Stimulated activated CD8-positive, alpha-beta memory T cell treated with anti-CD3 and anti-CD28 coated beads, Interleukin-7, amount 100 ng/mL, for 4 hours (primary cell): ENCODE results near the gene DNAJA3.

Source experiments
- DNase-seq, 2 donors: peaks; one replicate each; pipeline ENCODE4 v3.0.0-alpha.2; 2020; ENCODE audit warnings: low read depth in 2 of 2

DNAJA3 gene

GRCh38 chr16:4425378-4426020 is at the start of gene DNAJA3:
Gene DNAJA3, plus strand, starts transcription at chr16:4425868. Its CDS starts 14 bp downstream, at chr16:4425882.
- DNase-seq: peak; percentile 82 to 93

GRCh38 chr16:4376126-4376892 is 49.4 kb upstream of the DNAJA3 start:
- no peak for DNase-seq

DNA sequence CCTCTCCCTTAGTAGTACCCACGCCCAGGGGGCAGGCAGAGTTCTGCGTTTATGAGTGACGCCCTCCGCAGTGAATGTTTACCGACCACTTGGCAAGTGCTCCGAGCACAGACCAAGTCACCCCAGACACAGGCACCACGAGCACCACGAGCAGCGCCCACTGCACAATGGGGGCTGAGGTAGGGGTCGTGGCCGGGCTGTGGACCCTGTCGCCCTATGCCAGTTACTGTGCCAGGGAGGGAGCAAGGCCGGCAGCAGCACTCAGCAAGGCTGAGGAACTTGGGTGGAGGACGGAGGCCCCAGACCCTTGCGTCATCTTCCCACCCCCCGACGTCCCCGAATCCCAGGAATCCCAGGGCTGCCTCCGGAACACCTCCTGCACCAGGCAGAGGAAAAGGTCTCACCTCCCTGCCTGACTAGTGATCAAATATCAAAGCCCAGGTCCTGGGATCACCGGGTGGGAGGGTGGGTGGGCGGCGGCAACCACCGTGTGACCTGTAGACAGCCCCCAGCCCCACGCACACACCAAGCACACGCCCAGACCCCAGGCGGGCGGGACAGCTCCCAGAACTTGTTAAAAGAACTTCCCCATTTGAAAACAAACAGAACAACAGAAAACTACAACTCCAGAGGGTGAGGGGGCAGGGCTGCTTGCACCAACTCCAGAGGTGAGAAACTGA is 48.6 kb upstream of the DNAJA3 start:
- no peak for DNase-seq

DNA sequence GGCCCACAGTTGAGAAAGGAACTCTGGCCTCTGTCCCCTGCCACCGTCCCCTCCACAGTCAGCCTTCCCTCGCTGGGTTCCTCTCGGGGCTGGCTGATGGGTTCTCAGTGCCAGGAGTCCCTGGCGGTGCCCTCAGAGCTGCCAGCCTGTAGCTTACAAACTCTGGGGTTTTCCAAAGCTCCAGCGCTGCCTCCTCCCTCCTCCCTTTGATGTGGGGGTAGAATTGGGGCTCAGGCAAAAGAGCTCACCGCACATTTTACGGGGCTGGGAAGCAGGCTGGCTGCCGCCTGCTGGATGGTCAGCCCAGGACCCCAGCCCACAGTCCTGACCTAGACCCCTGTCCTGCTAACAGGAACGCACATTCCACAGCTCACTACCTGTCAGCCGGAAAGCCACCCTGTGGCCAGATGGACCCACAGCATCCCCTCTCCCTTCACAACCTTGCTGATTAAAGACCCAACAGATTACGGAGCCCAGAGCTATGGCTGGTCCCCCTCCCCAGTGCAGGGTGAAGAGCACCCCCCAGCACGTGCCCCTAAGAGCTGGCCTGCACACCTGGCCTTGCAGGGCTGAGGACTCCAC is 48.0 kb upstream of the DNAJA3 start:
- DNase-seq: no peak

- no peak for DNase-seq
Measured at GRCh38 chr16:4378161-4378666, 47.5 kb upstream of the DNAJA3 start.

DNA sequence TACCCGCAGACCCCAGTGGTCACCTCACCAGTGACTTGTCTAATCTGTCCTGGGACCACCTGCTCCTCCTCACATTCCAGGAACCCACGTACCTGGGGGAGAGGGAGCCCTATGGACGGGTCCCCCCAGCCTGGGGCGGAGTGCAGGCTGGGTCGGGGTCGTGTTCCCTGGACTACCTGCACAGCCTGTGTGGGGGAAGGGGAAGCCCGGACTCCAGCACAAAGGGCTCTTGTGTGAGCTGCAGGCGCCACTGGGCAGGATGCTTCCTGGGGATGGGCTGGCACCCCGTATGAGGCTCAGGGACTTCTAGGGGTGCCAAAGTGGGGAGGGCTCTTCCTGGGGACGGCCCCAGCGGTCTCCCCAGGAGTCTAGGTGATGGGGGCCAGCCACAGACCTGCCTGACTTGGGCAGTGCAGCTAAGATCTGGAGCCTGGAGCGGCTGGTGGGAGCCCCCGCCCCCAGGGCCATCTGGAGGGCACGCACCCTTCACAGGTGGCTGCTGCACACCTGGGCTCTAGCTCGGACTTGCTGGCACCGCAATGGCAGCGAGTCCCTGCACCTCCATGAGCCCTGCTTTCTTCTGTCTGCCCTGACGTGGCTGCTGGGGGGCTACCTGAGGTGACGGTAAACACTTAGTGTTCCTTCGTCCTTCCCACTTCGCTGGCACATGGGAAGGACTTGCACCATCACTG is 46.5 kb upstream of the DNAJA3 start:
- DNase-seq: no peak

DNA sequence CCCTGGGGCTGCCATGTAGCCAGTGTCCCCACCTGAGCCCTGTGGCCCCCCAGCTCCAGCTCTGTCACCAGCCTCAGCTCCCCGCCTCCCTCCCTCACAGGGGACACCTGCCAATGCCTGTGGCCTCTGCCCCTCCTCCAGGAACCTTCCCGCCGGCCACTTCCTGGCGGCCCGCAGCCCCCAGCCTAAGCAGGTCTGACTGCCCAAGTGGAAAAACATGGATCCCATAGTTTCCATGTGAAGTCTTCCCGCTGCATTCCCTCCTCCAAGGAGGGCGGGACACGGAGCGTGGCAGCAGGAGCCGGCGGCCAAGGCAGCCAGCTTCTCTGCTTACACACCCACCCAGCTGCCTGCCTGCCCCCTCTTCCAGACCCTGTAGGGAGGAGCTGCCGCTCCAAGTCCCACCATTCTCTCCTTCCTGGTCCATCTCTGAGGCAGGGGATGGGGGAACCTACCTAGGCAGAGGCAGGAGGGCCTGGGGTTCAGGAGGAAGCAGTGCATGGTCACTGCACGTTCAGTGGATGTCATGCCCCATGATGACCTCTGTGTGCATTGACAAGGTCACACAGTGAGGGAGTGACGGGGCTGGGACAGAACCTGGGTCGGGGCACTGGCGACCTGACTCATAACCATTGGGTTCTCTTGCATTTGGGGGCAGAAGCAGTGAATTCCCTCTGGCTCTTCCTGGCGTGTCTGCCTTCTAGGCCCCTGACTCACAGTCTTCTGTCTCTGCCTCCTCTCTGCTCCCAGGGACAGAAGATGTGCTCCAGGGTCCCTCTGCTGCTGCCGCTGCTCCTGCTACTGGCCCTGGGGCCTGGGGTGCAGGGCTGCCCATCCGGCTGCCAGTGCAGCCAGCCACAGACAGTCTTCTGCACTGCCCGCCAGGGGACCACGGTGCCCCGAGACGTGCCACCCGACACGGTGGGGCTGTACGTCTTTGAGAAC is 45.3 kb upstream of the DNAJA3 start:
- DNase-seq: no peak

- DNase-seq: no peak
Measured at GRCh38 chr16:4381072-4381934, 44.4 kb upstream of the DNAJA3 start.

- no peak for DNase-seq
Measured at GRCh38 chr16:4381935-4382794, 43.5 kb upstream of the DNAJA3 start.

DNA sequence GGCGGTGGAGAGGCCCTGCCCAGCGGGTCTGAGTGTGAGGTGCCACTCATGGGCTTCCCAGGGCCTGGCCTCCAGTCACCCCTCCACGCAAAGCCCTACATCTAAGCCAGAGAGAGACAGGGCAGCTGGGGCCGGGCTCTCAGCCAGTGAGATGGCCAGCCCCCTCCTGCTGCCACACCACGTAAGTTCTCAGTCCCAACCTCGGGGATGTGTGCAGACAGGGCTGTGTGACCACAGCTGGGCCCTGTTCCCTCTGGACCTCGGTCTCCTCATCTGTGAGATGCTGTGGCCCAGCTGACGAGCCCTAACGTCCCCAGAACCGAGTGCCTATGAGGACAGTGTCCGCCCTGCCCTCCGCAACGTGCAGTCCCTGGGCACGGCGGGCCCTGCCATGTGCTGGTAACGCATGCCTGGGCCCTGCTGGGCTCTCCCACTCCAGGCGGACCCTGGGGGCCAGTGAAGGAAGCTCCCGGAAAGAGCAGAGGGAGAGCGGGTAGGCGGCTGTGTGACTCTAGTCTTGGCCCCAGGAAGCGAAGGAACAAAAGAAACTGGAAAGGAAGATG is 42.8 kb upstream of the DNAJA3 start:
- no peak for DNase-seq

DNA sequence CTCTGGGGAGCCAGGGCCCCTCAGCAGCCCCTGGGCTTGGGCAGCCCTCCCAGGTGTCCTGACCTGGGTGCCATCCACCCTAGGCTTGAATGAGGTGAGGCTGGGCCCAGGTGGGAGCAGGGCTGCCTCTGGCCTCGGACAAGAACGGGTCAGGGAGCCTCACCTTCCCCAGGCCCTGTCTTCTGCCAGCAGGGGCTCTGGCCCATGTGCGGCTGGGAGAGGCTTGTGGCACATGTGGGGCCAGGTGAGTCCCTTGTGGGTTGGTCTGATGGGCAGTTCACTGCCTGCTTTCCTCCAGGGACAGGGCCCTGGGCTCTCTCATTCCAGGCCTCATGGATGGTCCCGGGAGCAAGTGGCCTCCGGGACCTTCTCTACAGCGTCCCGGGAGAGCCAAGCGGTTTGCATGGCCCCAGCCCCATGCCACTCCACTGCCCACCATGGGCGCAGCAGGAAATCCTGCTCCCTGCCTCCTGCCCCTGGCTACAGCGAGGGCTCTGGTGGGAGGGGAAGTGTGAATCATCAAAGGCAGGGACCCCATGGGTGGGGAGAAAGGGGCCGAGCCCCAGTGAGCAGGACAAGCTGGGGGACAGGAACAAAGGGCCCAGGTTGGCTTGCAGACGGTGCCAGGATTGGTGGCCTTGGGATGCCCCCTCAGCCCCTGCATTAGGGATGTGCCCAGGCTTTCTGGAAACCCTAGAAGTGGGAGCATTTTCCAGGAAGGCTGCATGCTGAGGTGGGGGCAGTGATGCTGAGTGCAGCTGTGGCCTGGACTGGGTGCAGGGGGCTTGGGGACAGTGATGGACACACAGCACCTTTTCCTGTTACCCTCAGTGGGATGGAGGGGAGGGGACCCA is 41.9 kb upstream of the DNAJA3 start:
- DNase-seq: no peak

- no peak for DNase-seq
Measured at GRCh38 chr16:4384509-4384942, 41.1 kb upstream of the DNAJA3 start.

DNA sequence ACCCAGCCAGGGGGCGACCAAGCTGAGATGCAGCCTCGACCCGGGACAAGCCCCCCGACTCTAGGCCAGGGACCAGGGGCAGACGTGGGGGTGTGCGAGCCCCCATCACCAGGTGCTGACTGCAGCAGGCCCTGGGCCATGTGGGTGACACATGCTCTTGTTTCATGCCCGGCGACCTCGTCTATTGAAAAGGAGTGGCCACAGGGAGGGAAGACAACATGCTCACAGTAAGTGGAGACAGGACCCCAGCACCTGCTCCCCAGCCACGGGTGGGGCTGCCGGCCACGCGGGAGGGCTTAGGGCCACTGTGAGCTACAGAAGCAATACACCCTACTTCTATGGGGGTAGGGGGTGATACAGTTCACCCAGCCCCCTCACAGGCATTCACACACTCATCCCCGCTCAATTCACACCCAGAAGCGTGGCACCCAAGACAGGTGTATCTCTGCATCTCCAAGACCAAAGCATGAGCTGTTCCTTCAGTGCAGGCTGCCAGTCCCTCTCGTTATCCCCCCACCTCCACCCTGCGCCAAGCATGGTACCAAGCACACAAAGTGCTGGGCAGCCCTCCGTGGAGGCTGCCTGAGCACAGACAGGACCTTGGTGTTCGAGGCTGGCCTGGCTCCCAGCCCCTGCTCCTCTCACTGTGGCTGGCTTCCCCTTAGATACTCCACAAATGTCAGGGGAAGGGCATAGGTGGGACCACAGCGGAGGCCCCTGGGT is 40.4 kb upstream of the DNAJA3 start:
- DNase-seq: no peak

GRCh38 chr16:4385789-4386450 is 39.7 kb upstream of the DNAJA3 start:
- no peak for DNase-seq

DNA sequence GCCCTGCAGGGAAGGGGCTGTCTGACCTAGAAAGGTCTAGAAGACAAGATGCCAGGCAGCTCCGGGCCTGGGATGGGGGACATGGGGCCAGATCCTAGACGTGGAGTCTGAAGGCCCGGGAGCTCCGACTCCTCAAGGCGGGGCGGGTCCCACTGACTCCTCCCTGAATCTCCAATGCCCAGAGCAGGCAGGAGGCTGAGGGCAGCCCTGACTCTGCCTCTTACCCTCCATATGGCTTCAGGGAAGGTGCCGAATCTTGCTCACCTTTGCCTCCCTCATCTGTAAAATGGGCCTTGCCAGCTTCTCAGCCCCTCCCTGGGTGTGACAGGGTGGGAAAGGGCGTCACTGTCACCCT is 39.2 kb upstream of the DNAJA3 start:
- no peak for DNase-seq

DNA sequence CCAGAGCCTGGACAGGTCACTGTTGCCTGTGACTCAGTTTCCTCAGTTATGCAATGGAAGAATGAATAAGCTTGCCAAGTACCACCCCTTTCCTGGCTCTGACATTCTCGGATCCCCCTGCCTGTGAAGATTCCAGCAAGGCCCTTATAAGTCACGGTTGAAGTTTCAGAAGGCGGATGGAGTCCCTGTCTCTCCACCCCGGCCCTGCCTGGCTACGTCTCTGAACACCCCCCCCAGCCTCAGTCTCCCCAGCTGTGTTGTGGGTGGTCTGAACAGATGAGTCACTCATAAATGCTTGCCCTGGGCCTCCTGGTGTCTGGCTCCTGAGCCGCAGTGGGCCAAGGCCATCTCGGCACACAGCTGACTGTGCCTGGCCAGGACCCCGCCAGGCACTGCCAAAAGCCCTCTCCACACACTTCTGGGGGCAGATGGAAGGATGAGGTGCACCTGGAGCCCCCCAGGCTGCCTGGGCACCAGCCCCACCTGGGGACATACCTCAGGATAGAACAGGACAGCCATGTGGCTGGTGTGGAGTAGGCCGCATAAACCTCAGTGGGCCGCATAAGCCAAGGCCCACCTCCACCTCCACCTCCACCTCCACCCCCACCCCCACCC is 38.6 kb upstream of the DNAJA3 start:
- no peak for DNase-seq
